WTC11 (cell line): ENCODE measurements around the gene FOXP1. TPM values are rescaled to one million over a fixed set of nuclear protein-coding genes. Genes with fewer than 3 reads are reported as not detected.

Experiments used
- ATAC-seq: fragments of 200-7000 bp; cut with Tn5 transposase; 2 replicates; pipeline ENCODE4 v1.10.0; 2021; ENCODE audit warnings: mild to moderate bottlenecking, moderate library complexity
- CTCF ChIA-PET: fragments of 300-600 bp; sonication (Branson Sonifier 250); formaldehyde crosslinking; loops from one replicate; lab custom pipeline; 2021; ENCODE audit warnings: antibody characterized with exemption; lab: Charles Lee
- POLR2A ChIA-PET: fragments of 350-600 bp; sonication (Branson Sonifier 250); formaldehyde crosslinking; loops from one replicate; lab custom pipeline; 2021; ENCODE audit warnings: antibody characterized with exemption; lab: Charles Lee
- DNase-seq: peaks from one replicate; pipeline ENCODE4 v3.0.0; 2021; ENCODE audit warnings: low spot score
- H3K27ac Mint-ChIP-seq: 2 replicates; pipeline ENCODE4 v1.8.0; 2021; ENCODE audit warnings: mixed read lengths
- H3K27me3 Mint-ChIP-seq: 2 replicates; pipeline ENCODE4 v1.8.0; 2021; ENCODE audit warnings: low read depth, mild to moderate bottlenecking, moderate library complexity, mixed read lengths
- H3K36me3 Mint-ChIP-seq: 2 replicates; pipeline ENCODE4 v1.8.0; 2021; ENCODE audit warnings: mixed read lengths
- H3K4me1 Mint-ChIP-seq: 2 replicates; pipeline ENCODE4 v1.8.0; 2022; ENCODE audit warnings: mixed read lengths
- H3K4me3 Mint-ChIP-seq: 2 replicates; pipeline ENCODE4 v1.8.0; 2021; ENCODE audit warnings: mild to moderate bottlenecking, moderate library complexity, mixed read lengths
- H3K9me3 Mint-ChIP-seq: 2 replicates; pipeline ENCODE4 v1.8.0; 2021; ENCODE audit warnings: mixed read lengths
- ATF1 ChIP-seq: sonication (generic); formaldehyde crosslinking; IDR thresholded peaks from 2 replicates; pipeline ENCODE4 v1.8.1; 2023; ENCODE audit warnings: mild to moderate bottlenecking, moderate library complexity, missing genetic modification reagents
- CREB1 ChIP-seq: sonication (generic); formaldehyde crosslinking; IDR thresholded peaks from 2 replicates; pipeline ENCODE4 v1.8.0; 2023; ENCODE audit warnings: mild to moderate bottlenecking, missing genetic modification reagents
- ESRRA ChIP-seq: sonication (generic); formaldehyde crosslinking; IDR thresholded peaks from 2 replicates; pipeline ENCODE4 v1.8.1; 2022; ENCODE audit warnings: mild to moderate bottlenecking, missing genetic modification reagents, borderline replicate concordance
- IRF2 ChIP-seq: sonication (generic); formaldehyde crosslinking; IDR thresholded peaks from 2 replicates; pipeline ENCODE4 v1.8.0; 2022; ENCODE audit warnings: low read depth, missing genetic modification reagents, borderline replicate concordance
- KAT7 ChIP-seq: sonication (generic); formaldehyde crosslinking; IDR thresholded peaks from 2 replicates; pipeline ENCODE4 v1.8.1; 2023; ENCODE audit warnings: missing genetic modification reagents, mild to moderate bottlenecking, borderline replicate concordance
- MYBL2 ChIP-seq: sonication (generic); formaldehyde crosslinking; IDR thresholded peaks from 2 replicates; pipeline ENCODE4 v1.8.1; 2023; ENCODE audit warnings: mild to moderate bottlenecking, moderate library complexity, missing genetic modification reagents
- NFE2L1 ChIP-seq: sonication (generic); formaldehyde crosslinking; IDR thresholded peaks from 2 replicates; pipeline ENCODE4 v1.8.1; 2023; ENCODE audit warnings: missing genetic modification reagents
- NR1H2 ChIP-seq: sonication (generic); formaldehyde crosslinking; IDR thresholded peaks from 2 replicates; pipeline ENCODE4 v1.9.0; 2021; ENCODE audit warnings: mild to moderate bottlenecking, moderate library complexity, missing genetic modification reagents
- NR2C2 ChIP-seq: sonication (generic); formaldehyde crosslinking; IDR thresholded peaks from 2 replicates; pipeline ENCODE4 v1.8.0; 2022; ENCODE audit warnings: mild to moderate bottlenecking, missing genetic modification reagents
- SMAD4 ChIP-seq: sonication (generic); formaldehyde crosslinking; IDR thresholded peaks from 2 replicates; pipeline ENCODE4 v1.8.0; 2022; ENCODE audit warnings: mild to moderate bottlenecking, missing genetic modification reagents
- TEAD4 ChIP-seq: sonication (generic); formaldehyde crosslinking; IDR thresholded peaks from 2 replicates; pipeline ENCODE4 v1.8.0; 2022; ENCODE audit warnings: mild to moderate bottlenecking, missing genetic modification reagents
- ZNF232 ChIP-seq: sonication (generic); formaldehyde crosslinking; IDR thresholded peaks from 2 replicates; pipeline ENCODE4 v1.8.0; 2022; ENCODE audit warnings: mild to moderate bottlenecking, missing genetic modification reagents
- ZNF263 ChIP-seq: sonication (generic); formaldehyde crosslinking; IDR thresholded peaks from 2 replicates; pipeline ENCODE4 v1.8.1; 2022; ENCODE audit warnings: low read depth, mild to moderate bottlenecking, moderate library complexity, missing genetic modification reagents
- ZNF317 ChIP-seq: sonication (generic); formaldehyde crosslinking; IDR thresholded peaks from 2 replicates; pipeline ENCODE4 v1.8.1; 2023; ENCODE audit warnings: low read depth, mild to moderate bottlenecking, moderate library complexity, missing genetic modification reagents, borderline replicate concordance
- ZNF671 ChIP-seq: fragments of 250-450 bp; sonication (Bioruptor Pico); IDR thresholded peaks from 2 replicates; pipeline ENCODE4 v1.8.0; 2021; ENCODE audit warnings: mild to moderate bottlenecking
- total RNA-seq: library from RNA; stranded (reverse); gene quantifications from 3 replicates; pipeline ENCODE4 v1.2.3, GENCODE V29; 2021
- TF ChIP-seq, protein P1 (sequence below): sonication (generic); formaldehyde crosslinking; IDR thresholded peaks from 2 replicates; pipeline ENCODE4 v1.8.0; 2023; ENCODE audit warnings: mild to moderate bottlenecking, missing genetic modification reagents
- TF ChIP-seq, protein P2 (sequence below): sonication (generic); formaldehyde crosslinking; IDR thresholded peaks from 2 replicates; pipeline ENCODE4 v1.8.0; 2023; ENCODE audit warnings: missing genetic modification reagents
- TF ChIP-seq, protein P3 (sequence below): sonication (generic); formaldehyde crosslinking; IDR thresholded peaks from 2 replicates; pipeline ENCODE4 v1.8.1; 2022; ENCODE audit warnings: mild to moderate bottlenecking, missing genetic modification reagents, moderate library complexity, borderline replicate concordance
- TF ChIP-seq, protein P4 (sequence below): sonication (generic); formaldehyde crosslinking; IDR thresholded peaks from 2 replicates; pipeline ENCODE4 v1.8.1; 2022; ENCODE audit warnings: missing genetic modification reagents, borderline replicate concordance
- TF ChIP-seq, protein P5 (sequence below): fragments of 250-450 bp; sonication (Bioruptor Pico); IDR thresholded peaks from 2 replicates; pipeline ENCODE4 v1.8.0; 2021; ENCODE audit warnings: mild to moderate bottlenecking
- TF ChIP-seq, protein P6 (sequence below): sonication (generic); formaldehyde crosslinking; conservative IDR thresholded peaks from 2 replicates; pipeline ENCODE4 v1.8.1; 2023; ENCODE audit warnings: mild to moderate bottlenecking, low read depth, missing genetic modification reagents, moderate library complexity
- TF ChIP-seq, protein P7 (sequence below): sonication (generic); formaldehyde crosslinking; IDR thresholded peaks from 2 replicates; pipeline ENCODE4 v1.8.0; 2022; ENCODE audit warnings: mild to moderate bottlenecking, missing genetic modification reagents
- TF ChIP-seq, protein P8 (sequence below): fragments of 200-600 bp; IDR thresholded peaks from 2 replicates; pipeline ENCODE4 v1.8.0; 2022; ENCODE audit warnings: antibody characterized with exemption

Gene FOXP1
- total RNA-seq, 1 experiment from 2014 or later, result 25.8 TPM

DNA sequence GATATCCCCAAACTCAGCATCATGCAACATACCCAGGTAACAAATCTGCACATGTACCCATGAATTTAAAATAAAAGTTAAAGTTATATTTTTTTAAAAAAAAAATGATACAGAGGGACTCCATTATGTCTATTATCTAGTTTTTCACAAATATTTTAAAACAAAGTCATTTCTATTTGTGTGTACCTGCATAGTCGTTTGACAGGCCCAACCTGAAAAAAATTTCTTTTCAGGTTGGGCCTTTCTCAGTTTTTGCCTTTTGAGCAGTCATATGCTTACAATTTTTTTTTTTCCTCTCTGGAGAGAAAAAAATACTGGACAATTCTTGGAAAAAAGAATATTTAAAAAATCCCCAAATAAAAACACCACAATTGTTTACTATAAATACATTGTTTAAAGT lies 459.5 kb downstream of the FOXP1 start (continued):
- TF ChIP-seq, protein P1, sequence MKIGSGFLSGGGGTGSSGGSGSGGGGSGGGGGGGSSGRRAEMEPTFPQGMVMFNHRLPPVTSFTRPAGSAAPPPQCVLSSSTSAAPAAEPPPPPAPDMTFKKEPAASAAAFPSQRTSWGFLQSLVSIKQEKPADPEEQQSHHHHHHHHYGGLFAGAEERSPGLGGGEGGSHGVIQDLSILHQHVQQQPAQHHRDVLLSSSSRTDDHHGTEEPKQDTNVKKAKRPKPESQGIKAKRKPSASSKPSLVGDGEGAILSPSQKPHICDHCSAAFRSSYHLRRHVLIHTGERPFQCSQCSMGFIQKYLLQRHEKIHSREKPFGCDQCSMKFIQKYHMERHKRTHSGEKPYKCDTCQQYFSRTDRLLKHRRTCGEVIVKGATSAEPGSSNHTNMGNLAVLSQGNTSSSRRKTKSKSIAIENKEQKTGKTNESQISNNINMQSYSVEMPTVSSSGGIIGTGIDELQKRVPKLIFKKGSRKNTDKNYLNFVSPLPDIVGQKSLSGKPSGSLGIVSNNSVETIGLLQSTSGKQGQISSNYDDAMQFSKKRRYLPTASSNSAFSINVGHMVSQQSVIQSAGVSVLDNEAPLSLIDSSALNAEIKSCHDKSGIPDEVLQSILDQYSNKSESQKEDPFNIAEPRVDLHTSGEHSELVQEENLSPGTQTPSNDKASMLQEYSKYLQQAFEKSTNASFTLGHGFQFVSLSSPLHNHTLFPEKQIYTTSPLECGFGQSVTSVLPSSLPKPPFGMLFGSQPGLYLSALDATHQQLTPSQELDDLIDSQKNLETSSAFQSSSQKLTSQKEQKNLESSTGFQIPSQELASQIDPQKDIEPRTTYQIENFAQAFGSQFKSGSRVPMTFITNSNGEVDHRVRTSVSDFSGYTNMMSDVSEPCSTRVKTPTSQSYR, result no peak
- no peak for TF ChIP-seq KAT7
- no peak for TF ChIP-seq ATF1 (CRISPR knock-in tag)
- TF ChIP-seq, protein P2, sequence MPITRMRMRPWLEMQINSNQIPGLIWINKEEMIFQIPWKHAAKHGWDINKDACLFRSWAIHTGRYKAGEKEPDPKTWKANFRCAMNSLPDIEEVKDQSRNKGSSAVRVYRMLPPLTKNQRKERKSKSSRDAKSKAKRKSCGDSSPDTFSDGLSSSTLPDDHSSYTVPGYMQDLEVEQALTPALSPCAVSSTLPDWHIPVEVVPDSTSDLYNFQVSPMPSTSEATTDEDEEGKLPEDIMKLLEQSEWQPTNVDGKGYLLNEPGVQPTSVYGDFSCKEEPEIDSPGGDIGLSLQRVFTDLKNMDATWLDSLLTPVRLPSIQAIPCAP (CRISPR knock-in tag), result no peak
- TF ChIP-seq IRF2 (CRISPR knock-in tag), result no peak
- TF ChIP-seq, protein P3, sequence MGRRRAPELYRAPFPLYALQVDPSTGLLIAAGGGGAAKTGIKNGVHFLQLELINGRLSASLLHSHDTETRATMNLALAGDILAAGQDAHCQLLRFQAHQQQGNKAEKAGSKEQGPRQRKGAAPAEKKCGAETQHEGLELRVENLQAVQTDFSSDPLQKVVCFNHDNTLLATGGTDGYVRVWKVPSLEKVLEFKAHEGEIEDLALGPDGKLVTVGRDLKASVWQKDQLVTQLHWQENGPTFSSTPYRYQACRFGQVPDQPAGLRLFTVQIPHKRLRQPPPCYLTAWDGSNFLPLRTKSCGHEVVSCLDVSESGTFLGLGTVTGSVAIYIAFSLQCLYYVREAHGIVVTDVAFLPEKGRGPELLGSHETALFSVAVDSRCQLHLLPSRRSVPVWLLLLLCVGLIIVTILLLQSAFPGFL (CRISPR knock-in tag), result no peak
- TF ChIP-seq TEAD4 (CRISPR knock-in tag), result no peak
- TF ChIP-seq ZNF232 (CRISPR knock-in tag), result no peak
- TF ChIP-seq, protein P4, sequence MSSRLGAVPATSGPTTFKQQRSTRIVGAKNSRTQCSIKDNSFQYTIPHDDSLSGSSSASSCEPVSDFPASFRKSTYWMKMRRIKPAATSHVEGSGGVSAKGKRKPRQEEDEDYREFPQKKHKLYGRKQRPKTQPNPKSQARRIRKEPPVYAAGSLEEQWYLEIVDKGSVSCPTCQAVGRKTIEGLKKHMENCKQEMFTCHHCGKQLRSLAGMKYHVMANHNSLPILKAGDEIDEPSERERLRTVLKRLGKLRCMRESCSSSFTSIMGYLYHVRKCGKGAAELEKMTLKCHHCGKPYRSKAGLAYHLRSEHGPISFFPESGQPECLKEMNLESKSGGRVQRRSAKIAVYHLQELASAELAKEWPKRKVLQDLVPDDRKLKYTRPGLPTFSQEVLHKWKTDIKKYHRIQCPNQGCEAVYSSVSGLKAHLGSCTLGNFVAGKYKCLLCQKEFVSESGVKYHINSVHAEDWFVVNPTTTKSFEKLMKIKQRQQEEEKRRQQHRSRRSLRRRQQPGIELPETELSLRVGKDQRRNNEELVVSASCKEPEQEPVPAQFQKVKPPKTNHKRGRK (CRISPR knock-in tag), result no peak
- TF ChIP-seq, all 79 proteins: peak for 0

DNA sequence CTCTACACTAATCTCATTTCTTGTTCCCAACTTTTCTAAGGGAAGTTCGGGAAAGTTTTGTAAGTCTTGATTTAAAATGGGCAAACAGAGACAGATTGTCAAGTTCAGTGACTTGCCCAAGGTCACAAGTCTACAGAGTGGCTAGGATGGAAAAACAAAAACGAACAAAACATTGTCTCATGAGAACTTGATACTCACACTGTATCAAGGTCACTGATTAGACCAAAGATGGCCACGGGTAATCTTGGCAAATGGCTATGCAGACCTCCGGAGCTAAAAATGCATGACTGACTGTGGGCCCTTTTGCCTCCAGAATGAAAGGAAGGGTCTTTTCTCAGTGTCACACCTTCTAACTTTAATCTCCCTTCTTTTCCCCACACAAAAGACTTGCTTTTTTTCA lies 460.9 kb downstream of the FOXP1 start:
- ATAC-seq (no peak), DNase-seq (no peak)
- Mint-ChIP-seq H3K9me3 (no peaks in the 10 kb centered on the region), H3K27ac (no peak overlapping the region), H3K36me3 (no peaks in the 10 kb centered on the region), H3K4me1 (peaks cover 31% of the 10 kb centered on the region), H3K4me3 (no peak overlapping the region), H3K27me3 (no peaks in the 10 kb centered on the region)
- CTCF ChIA-PET, result no interaction called here
- POLR2A ChIA-PET, result no interaction called here
- no peak for TF ChIP-seq CREB1
- TF ChIP-seq, protein P5, sequence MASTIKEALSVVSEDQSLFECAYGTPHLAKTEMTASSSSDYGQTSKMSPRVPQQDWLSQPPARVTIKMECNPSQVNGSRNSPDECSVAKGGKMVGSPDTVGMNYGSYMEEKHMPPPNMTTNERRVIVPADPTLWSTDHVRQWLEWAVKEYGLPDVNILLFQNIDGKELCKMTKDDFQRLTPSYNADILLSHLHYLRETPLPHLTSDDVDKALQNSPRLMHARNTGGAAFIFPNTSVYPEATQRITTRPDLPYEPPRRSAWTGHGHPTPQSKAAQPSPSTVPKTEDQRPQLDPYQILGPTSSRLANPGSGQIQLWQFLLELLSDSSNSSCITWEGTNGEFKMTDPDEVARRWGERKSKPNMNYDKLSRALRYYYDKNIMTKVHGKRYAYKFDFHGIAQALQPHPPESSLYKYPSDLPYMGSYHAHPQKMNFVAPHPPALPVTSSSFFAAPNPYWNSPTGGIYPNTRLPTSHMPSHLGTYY (CRISPR knock-in tag), result no peak
- TF ChIP-seq ZNF263, result no peak
- TF ChIP-seq SMAD4 (CRISPR knock-in tag), result no peak
- TF ChIP-seq ZNF317 (CRISPR knock-in tag), result no peak
- TF ChIP-seq, protein P6, sequence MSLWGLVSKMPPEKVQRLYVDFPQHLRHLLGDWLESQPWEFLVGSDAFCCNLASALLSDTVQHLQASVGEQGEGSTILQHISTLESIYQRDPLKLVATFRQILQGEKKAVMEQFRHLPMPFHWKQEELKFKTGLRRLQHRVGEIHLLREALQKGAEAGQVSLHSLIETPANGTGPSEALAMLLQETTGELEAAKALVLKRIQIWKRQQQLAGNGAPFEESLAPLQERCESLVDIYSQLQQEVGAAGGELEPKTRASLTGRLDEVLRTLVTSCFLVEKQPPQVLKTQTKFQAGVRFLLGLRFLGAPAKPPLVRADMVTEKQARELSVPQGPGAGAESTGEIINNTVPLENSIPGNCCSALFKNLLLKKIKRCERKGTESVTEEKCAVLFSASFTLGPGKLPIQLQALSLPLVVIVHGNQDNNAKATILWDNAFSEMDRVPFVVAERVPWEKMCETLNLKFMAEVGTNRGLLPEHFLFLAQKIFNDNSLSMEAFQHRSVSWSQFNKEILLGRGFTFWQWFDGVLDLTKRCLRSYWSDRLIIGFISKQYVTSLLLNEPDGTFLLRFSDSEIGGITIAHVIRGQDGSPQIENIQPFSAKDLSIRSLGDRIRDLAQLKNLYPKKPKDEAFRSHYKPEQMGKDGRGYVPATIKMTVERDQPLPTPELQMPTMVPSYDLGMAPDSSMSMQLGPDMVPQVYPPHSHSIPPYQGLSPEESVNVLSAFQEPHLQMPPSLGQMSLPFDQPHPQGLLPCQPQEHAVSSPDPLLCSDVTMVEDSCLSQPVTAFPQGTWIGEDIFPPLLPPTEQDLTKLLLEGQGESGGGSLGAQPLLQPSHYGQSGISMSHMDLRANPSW, result no peak
- TF ChIP-seq, protein P7, sequence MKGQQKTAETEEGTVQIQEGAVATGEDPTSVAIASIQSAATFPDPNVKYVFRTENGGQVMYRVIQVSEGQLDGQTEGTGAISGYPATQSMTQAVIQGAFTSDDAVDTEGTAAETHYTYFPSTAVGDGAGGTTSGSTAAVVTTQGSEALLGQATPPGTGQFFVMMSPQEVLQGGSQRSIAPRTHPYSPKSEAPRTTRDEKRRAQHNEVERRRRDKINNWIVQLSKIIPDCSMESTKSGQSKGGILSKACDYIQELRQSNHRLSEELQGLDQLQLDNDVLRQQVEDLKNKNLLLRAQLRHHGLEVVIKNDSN (CRISPR knock-in tag), result no peak
- no peak for TF ChIP-seq NFE2L1 (CRISPR knock-in tag)
- no peak for TF ChIP-seq ESRRA (CRISPR knock-in tag)
- no peak for TF ChIP-seq ZNF671 (CRISPR knock-in tag)
- no peak for TF ChIP-seq MYBL2
- TF ChIP-seq NR2C2 (CRISPR knock-in tag), result no peak
- TF ChIP-seq, protein P8, sequence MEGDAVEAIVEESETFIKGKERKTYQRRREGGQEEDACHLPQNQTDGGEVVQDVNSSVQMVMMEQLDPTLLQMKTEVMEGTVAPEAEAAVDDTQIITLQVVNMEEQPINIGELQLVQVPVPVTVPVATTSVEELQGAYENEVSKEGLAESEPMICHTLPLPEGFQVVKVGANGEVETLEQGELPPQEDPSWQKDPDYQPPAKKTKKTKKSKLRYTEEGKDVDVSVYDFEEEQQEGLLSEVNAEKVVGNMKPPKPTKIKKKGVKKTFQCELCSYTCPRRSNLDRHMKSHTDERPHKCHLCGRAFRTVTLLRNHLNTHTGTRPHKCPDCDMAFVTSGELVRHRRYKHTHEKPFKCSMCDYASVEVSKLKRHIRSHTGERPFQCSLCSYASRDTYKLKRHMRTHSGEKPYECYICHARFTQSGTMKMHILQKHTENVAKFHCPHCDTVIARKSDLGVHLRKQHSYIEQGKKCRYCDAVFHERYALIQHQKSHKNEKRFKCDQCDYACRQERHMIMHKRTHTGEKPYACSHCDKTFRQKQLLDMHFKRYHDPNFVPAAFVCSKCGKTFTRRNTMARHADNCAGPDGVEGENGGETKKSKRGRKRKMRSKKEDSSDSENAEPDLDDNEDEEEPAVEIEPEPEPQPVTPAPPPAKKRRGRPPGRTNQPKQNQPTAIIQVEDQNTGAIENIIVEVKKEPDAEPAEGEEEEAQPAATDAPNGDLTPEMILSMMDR, result no peak
- TF ChIP-seq ZNF232 (CRISPR knock-in tag), result no peak
- TF ChIP-seq NR1H2 (CRISPR knock-in tag), result no peak
